ENCODE results near the gene RPL5.

DNA sequence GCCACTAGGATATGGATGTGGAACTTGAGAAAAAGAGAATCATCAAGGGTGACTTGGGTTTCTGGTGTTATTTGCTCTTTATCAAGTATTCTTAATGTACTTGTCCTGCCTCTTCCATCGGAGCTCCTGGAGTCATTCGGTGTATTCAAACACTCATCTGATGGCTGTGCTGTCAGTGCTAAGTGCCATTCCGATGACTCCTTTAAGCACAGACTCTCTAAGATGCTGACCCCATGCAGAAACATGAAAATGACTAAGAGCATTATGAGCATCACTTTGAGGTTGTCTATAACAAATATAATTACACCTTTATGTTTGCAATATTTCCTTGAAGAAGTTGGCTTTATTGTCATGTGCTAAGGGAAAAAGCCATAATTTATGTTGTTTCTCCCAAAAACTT, 11.3 kb upstream of the RPL5 start:
- no peak for TF ChIP-seq FOS (IDR thresholded peaks at IDR 0.05; ENCODE audit: low read depth, low read length)
- TF ChIP-seq, protein P1, sequence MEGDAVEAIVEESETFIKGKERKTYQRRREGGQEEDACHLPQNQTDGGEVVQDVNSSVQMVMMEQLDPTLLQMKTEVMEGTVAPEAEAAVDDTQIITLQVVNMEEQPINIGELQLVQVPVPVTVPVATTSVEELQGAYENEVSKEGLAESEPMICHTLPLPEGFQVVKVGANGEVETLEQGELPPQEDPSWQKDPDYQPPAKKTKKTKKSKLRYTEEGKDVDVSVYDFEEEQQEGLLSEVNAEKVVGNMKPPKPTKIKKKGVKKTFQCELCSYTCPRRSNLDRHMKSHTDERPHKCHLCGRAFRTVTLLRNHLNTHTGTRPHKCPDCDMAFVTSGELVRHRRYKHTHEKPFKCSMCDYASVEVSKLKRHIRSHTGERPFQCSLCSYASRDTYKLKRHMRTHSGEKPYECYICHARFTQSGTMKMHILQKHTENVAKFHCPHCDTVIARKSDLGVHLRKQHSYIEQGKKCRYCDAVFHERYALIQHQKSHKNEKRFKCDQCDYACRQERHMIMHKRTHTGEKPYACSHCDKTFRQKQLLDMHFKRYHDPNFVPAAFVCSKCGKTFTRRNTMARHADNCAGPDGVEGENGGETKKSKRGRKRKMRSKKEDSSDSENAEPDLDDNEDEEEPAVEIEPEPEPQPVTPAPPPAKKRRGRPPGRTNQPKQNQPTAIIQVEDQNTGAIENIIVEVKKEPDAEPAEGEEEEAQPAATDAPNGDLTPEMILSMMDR (conservative IDR thresholded peaks at IDR 0.05; ENCODE audit: low read depth, low read length) = no peak
- TF ChIP-seq SMC3 (IDR thresholded peaks at IDR 0.05; ENCODE audit: low read depth, low read length) = no peak
- TF ChIP-seq MAZ (IDR thresholded peaks at IDR 0.05; ENCODE audit: borderline replicate concordance, low read depth, low read length) = no peak
- no peak for TF ChIP-seq CHD1 (IDR thresholded peaks at IDR 0.05; ENCODE audit: low read depth, low read length)
- no peak for TF ChIP-seq POLR2A (IDR thresholded peaks at IDR 0.05; ENCODE audit: low read depth, low read length)
- TF ChIP-seq, protein P2, sequence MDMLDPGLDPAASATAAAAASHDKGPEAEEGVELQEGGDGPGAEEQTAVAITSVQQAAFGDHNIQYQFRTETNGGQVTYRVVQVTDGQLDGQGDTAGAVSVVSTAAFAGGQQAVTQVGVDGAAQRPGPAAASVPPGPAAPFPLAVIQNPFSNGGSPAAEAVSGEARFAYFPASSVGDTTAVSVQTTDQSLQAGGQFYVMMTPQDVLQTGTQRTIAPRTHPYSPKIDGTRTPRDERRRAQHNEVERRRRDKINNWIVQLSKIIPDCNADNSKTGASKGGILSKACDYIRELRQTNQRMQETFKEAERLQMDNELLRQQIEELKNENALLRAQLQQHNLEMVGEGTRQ (IDR thresholded peaks at IDR 0.05; ENCODE audit: low read depth, low read length) = no peak
- no peak for TF ChIP-seq NFE2L2 (IDR thresholded peaks at IDR 0.05; ENCODE audit: low read depth, low read length)

Data from IMR-90 (cell line).